GM23338 (cell line): ENCODE results near the gene HPS4. TPM values are rescaled to one million over a fixed set of nuclear protein-coding genes. Genes with fewer than 3 reads are reported as not detected.

Experiments used
- ATAC-seq: fragments of 200-7000 bp; cut with Tn5 transposase; 3 replicates; pipeline ENCODE4 v1.9.1; 2020
- DNase-seq: peaks from one replicate; pipeline ENCODE4 v3.0.0-alpha.2; 2015; ENCODE audit warnings: low spot score
- H2AFZ ChIP-seq: fragments of 200-600 bp; sonication (generic); 2 replicates; pipeline ENCODE4 v1.8.0; 2016; ENCODE audit warnings: antibody characterized with exemption, mild to moderate bottlenecking, moderate library complexity
- H3F3A ChIP-seq: fragments of 200-600 bp; sonication (generic); replicated peaks from 2 replicates; pipeline ENCODE4 v1.8.0; 2017; ENCODE audit warnings: antibody characterized with exemption, mixed run types, low read depth
- H3K27ac ChIP-seq: fragments of 200-600 bp; sonication (generic); 2 replicates; pipeline ENCODE4 v1.6.1; 2016; ENCODE audit warnings: low read depth
- H3K27me3 ChIP-seq: fragments of 200-600 bp; sonication (generic); 2 replicates; pipeline ENCODE4 v1.8.0; 2016; ENCODE audit warnings: mild to moderate bottlenecking, mixed run types, moderate library complexity; ENCODE audit not compliant: insufficient read depth
- H3K36me3 ChIP-seq: fragments of 200-600 bp; sonication (generic); 2 replicates; pipeline ENCODE4 v1.8.0; 2016; ENCODE audit warnings: mild to moderate bottlenecking; ENCODE audit not compliant: insufficient read depth
- H3K4me1 ChIP-seq: fragments of 200-600 bp; sonication (generic); 2 replicates; pipeline ENCODE4 v1.8.0; 2016; ENCODE audit warnings: mild to moderate bottlenecking, moderate library complexity; ENCODE audit not compliant: insufficient read depth
- H3K4me2 ChIP-seq: fragments of 200-600 bp; sonication (generic); 2 replicates; pipeline ENCODE4 v1.7.1; 2017; ENCODE audit warnings: mixed run types
- H3K4me3 ChIP-seq: fragments of 200-600 bp; sonication (generic); 2 replicates; pipeline ENCODE4 v1.6.1; 2016; ENCODE audit warnings: mixed run types
- H3K79me2 ChIP-seq: fragments of 200-600 bp; sonication (generic); replicated peaks from 2 replicates; pipeline ENCODE4 v1.8.0; 2017; ENCODE audit warnings: mild to moderate bottlenecking; ENCODE audit not compliant: insufficient read depth
- H3K9me2 ChIP-seq: fragments of 200-600 bp; sonication (generic); 2 replicates; pipeline ENCODE4 v1.8.0; 2017; ENCODE audit not compliant: insufficient read depth
- H4K20me1 ChIP-seq: fragments of 200-600 bp; sonication (generic); replicated peaks from 2 replicates; pipeline ENCODE4 v1.8.0; 2017; ENCODE audit warnings: mild to moderate bottlenecking; ENCODE audit not compliant: insufficient read depth
- H3K27ac Mint-ChIP-seq: 2 replicates; pipeline ENCODE4 v1.8.0; 2020; ENCODE audit warnings: inconsistent platforms, mild to moderate bottlenecking, moderate library complexity, mixed read lengths
- H3K27me3 Mint-ChIP-seq: 3 replicates; pipeline ENCODE4 v1.8.0; 2022; ENCODE audit warnings: low read depth, mild to moderate bottlenecking, moderate library complexity, mixed read lengths, inconsistent platforms; ENCODE audit not compliant: insufficient read depth, poor library complexity
- H3K36me3 Mint-ChIP-seq: 3 replicates; pipeline ENCODE4 v1.8.0; 2021; ENCODE audit warnings: low read depth, mild to moderate bottlenecking, inconsistent platforms, moderate library complexity, mixed read lengths
- H3K4me1 Mint-ChIP-seq: 3 replicates; pipeline ENCODE4 v1.8.0; 2020; ENCODE audit warnings: mild to moderate bottlenecking, inconsistent platforms, mixed read lengths
- H3K4me3 Mint-ChIP-seq: 3 replicates; pipeline ENCODE4 v1.8.0; 2021; ENCODE audit warnings: moderate library complexity, mild to moderate bottlenecking, inconsistent platforms, mixed read lengths
- H3K9me3 Mint-ChIP-seq: 3 replicates; pipeline ENCODE4 v1.8.0; 2020; ENCODE audit warnings: moderate library complexity, mild to moderate bottlenecking, inconsistent platforms, mixed read lengths
- CREB1 ChIP-seq: fragments of 250-450 bp; sonication (Bioruptor Pico); IDR thresholded peaks from 2 replicates; pipeline ENCODE4 v1.5.0; 2020; ENCODE audit warnings: low read depth, mild to moderate bottlenecking, moderate library complexity
- EZH2phosphoT487 ChIP-seq: fragments of 200-600 bp; sonication (generic); IDR thresholded peaks from one replicate; pipeline ENCODE4 v1.8.1; 2018; ENCODE audit warnings: antibody characterized with exemption; ENCODE audit not compliant: unreplicated experiment
- JUNB ChIP-seq: IDR thresholded peaks from one replicate; pipeline ENCODE4 v1.6.1; 2016; ENCODE audit warnings: antibody characterized with exemption; ENCODE audit not compliant: unreplicated experiment
- POLR2AphosphoS5 ChIP-seq: IDR thresholded peaks from 2 replicates; pipeline ENCODE4 v1.6.1; 2016; ENCODE audit warnings: antibody characterized with exemption, low read depth
- STAT1 ChIP-seq: IDR thresholded peaks from one replicate; pipeline ENCODE4 v1.6.1; 2016; ENCODE audit warnings: antibody characterized with exemption; ENCODE audit not compliant: unreplicated experiment
- polyA plus RNA-seq: library from polyadenylated mRNA; unstranded; fragments of >200 nt; fragmentation: Nextera tagmentation; extraction: Ambion mirVana; gene quantifications from 2 replicates; pipeline ENCODE4 v1.2.1, GENCODE V29; 2016
- total RNA-seq: library from RNA; depleted of rRNA; stranded (reverse); fragments of >200 nt; shearing (Covaris generic); gene quantifications from 2 replicates; pipeline ENCODE4 v1.2.3, GENCODE V29; 2014
- TF ChIP-seq, protein P1 (sequence below): IDR thresholded peaks from one replicate; pipeline ENCODE4 v1.6.1; 2018; ENCODE audit warnings: antibody characterized with exemption; ENCODE audit not compliant: unreplicated experiment
- TF ChIP-seq, protein P2 (sequence below): fragments of 250-450 bp; sonication (Bioruptor Pico); IDR thresholded peaks from 2 replicates; pipeline ENCODE4 v1.5.0; 2020; ENCODE audit warnings: mild to moderate bottlenecking, moderate library complexity
- TF ChIP-seq, protein P3 (sequence below), 2 experiments: fragments of 200-600 bp in 1 of 2; sonication (generic) in 1 of 2; conservative IDR thresholded peaks; 2 replicates each; pipeline versions ENCODE4 v1.5.1 to v1.6.1; 2016 to 2017; ENCODE audit warnings: antibody characterized with exemption in 2 of 2, low read depth in 2 of 2, mild to moderate bottlenecking in 2 of 2, moderate library complexity in 1 of 2

The HPS4 gene
- total and polyA plus RNA-seq, 2 experiments from 2014 or later = 20.3 to 49.4 TPM

DNA sequence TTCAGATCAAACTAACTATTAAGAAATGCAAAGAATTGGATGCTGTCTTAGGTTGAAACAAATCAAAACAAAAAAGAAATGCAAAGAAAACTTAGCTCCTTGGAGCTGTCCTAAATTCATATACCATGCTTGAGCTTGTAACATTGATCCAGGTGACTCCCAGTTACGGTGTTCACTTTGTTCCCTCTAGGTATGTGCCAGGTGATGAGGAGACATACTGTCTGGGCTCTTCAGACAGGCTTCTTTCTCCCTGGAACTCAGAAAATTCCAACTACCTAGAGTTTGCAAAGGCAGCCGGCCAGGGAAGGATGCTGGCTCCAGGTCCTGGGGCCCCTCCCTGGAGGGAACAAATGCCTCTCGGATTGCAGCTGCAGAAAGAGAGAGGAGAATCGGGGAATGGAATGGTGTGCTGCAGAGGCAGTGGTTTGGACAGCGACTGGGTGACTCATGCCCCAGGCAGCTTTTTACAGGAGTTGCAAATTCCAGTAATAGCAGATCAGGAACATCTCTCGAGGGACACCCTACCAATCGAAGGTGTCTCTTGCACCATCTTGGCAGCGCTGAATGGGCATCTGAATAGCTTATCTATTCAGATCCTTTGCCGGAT lies 66.8 kb downstream of the HPS4 start:
- Histone ChIP-seq H3K4me2 (no peak overlapping the region), H3K4me1 (peaks cover 8% of the 10 kb centered on the region), H3K27me3 (no peaks in the 10 kb centered on the region), H3K27ac (no peak overlapping the region), H3F3A (no peaks in the 10 kb centered on the region; the same call in 1 of the 2 replicates), H3K79me2 (no peaks in the 10 kb centered on the region), H3K36me3 (no peaks in the 10 kb centered on the region), H2AFZ (peak overlapping the region; percentile 19; the same call in 1 of the 2 replicates), H4K20me1 (no peaks in the 10 kb centered on the region), H3K4me3 (no peak overlapping the region), H3K9me2 (0 out of 2 replicates have a peak, but pooled peaks cover 4% of the 10 kb centered on the region)
- peak; percentile 94 for ATAC-seq
- no peak overlapping the region for H3K4me3 Mint-ChIP-seq
- TF ChIP-seq, protein P1, sequence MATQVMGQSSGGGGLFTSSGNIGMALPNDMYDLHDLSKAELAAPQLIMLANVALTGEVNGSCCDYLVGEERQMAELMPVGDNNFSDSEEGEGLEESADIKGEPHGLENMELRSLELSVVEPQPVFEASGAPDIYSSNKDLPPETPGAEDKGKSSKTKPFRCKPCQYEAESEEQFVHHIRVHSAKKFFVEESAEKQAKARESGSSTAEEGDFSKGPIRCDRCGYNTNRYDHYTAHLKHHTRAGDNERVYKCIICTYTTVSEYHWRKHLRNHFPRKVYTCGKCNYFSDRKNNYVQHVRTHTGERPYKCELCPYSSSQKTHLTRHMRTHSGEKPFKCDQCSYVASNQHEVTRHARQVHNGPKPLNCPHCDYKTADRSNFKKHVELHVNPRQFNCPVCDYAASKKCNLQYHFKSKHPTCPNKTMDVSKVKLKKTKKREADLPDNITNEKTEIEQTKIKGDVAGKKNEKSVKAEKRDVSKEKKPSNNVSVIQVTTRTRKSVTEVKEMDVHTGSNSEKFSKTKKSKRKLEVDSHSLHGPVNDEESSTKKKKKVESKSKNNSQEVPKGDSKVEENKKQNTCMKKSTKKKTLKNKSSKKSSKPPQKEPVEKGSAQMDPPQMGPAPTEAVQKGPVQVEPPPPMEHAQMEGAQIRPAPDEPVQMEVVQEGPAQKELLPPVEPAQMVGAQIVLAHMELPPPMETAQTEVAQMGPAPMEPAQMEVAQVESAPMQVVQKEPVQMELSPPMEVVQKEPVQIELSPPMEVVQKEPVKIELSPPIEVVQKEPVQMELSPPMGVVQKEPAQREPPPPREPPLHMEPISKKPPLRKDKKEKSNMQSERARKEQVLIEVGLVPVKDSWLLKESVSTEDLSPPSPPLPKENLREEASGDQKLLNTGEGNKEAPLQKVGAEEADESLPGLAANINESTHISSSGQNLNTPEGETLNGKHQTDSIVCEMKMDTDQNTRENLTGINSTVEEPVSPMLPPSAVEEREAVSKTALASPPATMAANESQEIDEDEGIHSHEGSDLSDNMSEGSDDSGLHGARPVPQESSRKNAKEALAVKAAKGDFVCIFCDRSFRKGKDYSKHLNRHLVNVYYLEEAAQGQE = peak; percentile 54
- TF ChIP-seq POLR2AphosphoS5 = no peak
- H3K27ac Mint-ChIP-seq = no peak overlapping the region
- peaks cover 27% of the 10 kb centered on the region for H3K4me1 Mint-ChIP-seq
- no peaks in the 10 kb centered on the region for H3K9me3 Mint-ChIP-seq
- peaks cover 3% of the 10 kb centered on the region for H3K27me3 Mint-ChIP-seq
- no peaks in the 10 kb centered on the region for H3K36me3 Mint-ChIP-seq
- peak; percentile 83 for DNase-seq

DNA sequence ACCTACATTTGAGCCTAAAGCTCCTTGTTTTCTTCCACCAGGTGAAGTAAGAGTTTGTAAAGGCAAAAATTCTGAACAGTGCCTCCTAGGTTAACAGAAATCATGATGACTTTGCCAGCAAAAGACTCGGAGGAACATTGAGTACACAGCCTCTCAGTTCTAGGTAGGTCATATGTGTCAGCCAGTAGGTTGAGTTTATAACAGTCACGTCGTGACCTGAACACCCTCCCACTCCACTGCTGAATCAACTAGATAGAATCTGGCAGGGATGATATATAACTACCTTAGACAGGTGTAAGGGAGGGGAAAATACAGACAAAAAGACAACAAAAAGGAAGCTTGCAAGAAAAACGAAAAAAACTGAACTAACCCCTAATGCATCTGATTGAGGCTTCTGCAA lies 67.3 kb downstream of the HPS4 start:
- Mint-ChIP-seq H3K4me3 (no peak overlapping the region), H3K27me3 (peaks cover 3% of the 10 kb centered on the region), H3K27ac (no peak overlapping the region), H3K9me3 (no peaks in the 10 kb centered on the region), H3K4me1 (peaks cover 27% of the 10 kb centered on the region), H3K36me3 (no peaks in the 10 kb centered on the region)
- Histone ChIP-seq H4K20me1 (no peaks in the 10 kb centered on the region), H3K79me2 (no peaks in the 10 kb centered on the region), H3K4me2 (no peak overlapping the region), H3K9me2 (0 out of 2 replicates have a peak, but pooled peaks cover 4% of the 10 kb centered on the region), H3K4me1 (peaks cover 8% of the 10 kb centered on the region), H2AFZ (no peak overlapping the region), H3K27ac (no peak overlapping the region), H3K36me3 (no peaks in the 10 kb centered on the region), H3K27me3 (no peaks in the 10 kb centered on the region), H3F3A (no peaks in the 10 kb centered on the region; the same call in 1 of the 2 replicates), H3K4me3 (no peak overlapping the region)
- DNase-seq (no peak), ATAC-seq (no peak)
- no peak for TF ChIP-seq CREB1
- TF ChIP-seq, protein P2, sequence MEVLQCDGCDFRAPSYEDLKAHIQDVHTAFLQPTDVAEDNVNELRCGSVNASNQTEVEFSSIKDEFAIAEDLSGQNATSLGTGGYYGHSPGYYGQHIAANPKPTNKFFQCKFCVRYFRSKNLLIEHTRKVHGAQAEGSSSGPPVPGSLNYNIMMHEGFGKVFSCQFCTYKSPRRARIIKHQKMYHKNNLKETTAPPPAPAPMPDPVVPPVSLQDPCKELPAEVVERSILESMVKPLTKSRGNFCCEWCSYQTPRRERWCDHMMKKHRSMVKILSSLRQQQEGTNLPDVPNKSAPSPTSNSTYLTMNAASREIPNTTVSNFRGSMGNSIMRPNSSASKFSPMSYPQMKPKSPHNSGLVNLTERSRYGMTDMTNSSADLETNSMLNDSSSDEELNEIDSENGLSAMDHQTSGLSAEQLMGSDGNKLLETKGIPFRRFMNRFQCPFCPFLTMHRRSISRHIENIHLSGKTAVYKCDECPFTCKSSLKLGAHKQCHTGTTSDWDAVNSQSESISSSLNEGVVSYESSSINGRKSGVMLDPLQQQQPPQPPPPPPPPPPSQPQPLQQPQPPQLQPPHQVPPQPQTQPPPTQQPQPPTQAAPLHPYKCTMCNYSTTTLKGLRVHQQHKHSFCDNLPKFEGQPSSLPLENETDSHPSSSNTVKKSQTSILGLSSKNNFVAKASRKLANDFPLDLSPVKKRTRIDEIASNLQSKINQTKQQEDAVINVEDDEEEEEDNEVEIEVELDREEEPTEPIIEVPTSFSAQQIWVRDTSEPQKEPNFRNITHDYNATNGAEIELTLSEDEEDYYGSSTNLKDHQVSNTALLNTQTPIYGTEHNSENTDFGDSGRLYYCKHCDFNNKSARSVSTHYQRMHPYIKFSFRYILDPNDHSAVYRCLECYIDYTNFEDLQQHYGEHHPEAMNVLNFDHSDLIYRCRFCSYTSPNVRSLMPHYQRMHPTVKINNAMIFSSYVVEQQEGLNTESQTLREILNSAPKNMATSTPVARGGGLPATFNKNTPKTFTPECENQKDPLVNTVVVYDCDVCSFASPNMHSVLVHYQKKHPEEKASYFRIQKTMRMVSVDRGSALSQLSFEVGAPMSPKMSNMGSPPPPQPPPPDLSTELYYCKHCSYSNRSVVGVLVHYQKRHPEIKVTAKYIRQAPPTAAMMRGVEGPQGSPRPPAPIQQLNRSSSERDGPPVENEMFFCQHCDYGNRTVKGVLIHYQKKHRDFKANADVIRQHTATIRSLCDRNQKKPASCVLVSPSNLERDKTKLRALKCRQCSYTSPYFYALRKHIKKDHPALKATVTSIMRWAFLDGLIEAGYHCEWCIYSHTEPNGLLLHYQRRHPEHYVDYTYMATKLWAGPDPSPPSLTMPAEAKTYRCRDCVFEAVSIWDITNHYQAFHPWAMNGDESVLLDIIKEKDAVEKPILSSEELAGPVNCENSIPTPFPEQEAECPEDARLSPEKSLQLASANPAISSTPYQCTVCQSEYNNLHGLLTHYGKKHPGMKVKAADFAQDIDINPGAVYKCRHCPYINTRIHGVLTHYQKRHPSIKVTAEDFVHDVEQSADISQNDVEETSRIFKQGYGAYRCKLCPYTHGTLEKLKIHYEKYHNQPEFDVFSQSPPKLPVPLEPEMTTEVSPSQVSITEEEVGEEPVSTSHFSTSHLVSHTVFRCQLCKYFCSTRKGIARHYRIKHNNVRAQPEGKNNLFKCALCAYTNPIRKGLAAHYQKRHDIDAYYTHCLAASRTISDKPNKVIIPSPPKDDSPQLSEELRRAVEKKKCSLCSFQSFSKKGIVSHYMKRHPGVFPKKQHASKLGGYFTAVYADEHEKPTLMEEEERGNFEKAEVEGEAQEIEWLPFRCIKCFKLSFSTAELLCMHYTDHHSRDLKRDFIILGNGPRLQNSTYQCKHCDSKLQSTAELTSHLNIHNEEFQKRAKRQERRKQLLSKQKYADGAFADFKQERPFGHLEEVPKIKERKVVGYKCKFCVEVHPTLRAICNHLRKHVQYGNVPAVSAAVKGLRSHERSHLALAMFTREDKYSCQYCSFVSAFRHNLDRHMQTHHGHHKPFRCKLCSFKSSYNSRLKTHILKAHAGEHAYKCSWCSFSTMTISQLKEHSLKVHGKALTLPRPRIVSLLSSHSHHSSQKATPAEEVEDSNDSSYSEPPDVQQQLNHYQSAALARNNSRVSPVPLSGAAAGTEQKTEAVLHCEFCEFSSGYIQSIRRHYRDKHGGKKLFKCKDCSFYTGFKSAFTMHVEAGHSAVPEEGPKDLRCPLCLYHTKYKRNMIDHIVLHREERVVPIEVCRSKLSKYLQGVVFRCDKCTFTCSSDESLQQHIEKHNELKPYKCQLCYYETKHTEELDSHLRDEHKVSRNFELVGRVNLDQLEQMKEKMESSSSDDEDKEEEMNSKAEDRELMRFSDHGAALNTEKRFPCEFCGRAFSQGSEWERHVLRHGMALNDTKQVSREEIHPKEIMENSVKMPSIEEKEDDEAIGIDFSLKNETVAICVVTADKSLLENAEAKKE = no peak
- TF ChIP-seq JUNB = no peak
- no peak for TF ChIP-seq EZH2phosphoT487
- no peak for TF ChIP-seq STAT1
- TF ChIP-seq, protein P3, sequence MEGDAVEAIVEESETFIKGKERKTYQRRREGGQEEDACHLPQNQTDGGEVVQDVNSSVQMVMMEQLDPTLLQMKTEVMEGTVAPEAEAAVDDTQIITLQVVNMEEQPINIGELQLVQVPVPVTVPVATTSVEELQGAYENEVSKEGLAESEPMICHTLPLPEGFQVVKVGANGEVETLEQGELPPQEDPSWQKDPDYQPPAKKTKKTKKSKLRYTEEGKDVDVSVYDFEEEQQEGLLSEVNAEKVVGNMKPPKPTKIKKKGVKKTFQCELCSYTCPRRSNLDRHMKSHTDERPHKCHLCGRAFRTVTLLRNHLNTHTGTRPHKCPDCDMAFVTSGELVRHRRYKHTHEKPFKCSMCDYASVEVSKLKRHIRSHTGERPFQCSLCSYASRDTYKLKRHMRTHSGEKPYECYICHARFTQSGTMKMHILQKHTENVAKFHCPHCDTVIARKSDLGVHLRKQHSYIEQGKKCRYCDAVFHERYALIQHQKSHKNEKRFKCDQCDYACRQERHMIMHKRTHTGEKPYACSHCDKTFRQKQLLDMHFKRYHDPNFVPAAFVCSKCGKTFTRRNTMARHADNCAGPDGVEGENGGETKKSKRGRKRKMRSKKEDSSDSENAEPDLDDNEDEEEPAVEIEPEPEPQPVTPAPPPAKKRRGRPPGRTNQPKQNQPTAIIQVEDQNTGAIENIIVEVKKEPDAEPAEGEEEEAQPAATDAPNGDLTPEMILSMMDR (conservative IDR thresholded peaks at IDR 0.05; ENCODE audit: low read depth in 2 of 2) = no peak
